ENCODE data around the gene HYI.

The HYI gene

DNA sequence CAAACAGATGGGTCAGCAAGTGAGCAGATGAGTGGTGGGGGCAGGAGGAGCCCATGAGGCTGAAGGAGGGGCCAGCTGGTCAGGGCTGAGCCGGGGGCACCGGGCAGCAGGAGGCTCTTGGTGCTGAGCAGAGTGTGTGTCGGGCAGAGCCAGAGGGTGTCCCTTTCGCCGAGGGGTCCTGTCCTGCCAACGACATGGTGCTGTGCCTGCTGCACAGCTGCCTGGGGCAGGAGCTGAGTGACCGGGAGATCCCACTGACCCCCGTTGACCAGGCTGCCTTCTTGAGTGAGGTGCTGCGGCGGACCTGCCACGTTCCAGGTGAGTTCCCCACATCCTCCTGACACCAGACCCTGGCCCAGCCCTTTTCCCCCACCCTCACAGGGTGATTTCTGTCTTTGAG lies 27.5 kb downstream of the HYI start:
- no peak overlapping the region for H2AFZ ChIP-seq (ENCODE audit: low read length)
- peaks cover 68 to 95% of the 10 kb centered on the region in 2 donors for H3K36me3 ChIP-seq (replicated peaks in 1 of 2; ENCODE audit: control insufficient read depth in 2 of 2, insufficient read depth in 2 of 2, low read length in 2 of 2)
- no peaks in the 10 kb centered on the region for H3K79me1 ChIP-seq (ENCODE audit: low read depth, low read length)
- no peaks in the 10 kb centered on the region for H3K4me1 ChIP-seq (ENCODE audit: control insufficient read depth in 2 of 2, insufficient read depth in 1 of 2, low read depth in 1 of 2, low read length in 2 of 2)
- H3K4ac ChIP-seq (ENCODE audit: low read length): no peak overlapping the region
- no peak overlapping the region for H3K23ac ChIP-seq (ENCODE audit: low read depth, low read length, poor library complexity)
- H2BK120ac ChIP-seq (ENCODE audit: low read depth, low read length): no peak overlapping the region
- H3K14ac ChIP-seq (ENCODE audit: low read length): no peak overlapping the region
- H2BK5ac ChIP-seq (ENCODE audit: low read length): no peak overlapping the region
- no peak overlapping the region for H3K4me2 ChIP-seq (ENCODE audit: insufficient read depth, low read length, poor library complexity, severe bottlenecking)
- H3K18ac ChIP-seq (ENCODE audit: low read length): no peak overlapping the region
- no peak overlapping the region for H2BK12ac ChIP-seq (ENCODE audit: low read length)
- no CpG with 5 or more reads among the region's 11 CpGs for WGBS, 2 donors (ENCODE audit: extremely low coverage in 2 of 2, insufficient read length in 2 of 2, insufficient replicate concordance in 1 of 2)
- no peak for DNase-seq (ENCODE audit: low spot score)
- H4K91ac ChIP-seq (ENCODE audit: low read depth, low read length, poor library complexity): no peak overlapping the region
- no peaks in the 10 kb centered on the region for H3K9me3 ChIP-seq (replicated peaks in 1 of 2; ENCODE audit: control insufficient read depth in 2 of 2, insufficient read depth in 1 of 2, low read depth in 1 of 2, low read length in 2 of 2)
- H3K9ac ChIP-seq (ENCODE audit: low read depth, low read length, poor library complexity): no peak overlapping the region
- H2AK5ac ChIP-seq (ENCODE audit: low read depth, low read length): no peak overlapping the region
- H3K27me3 ChIP-seq (ENCODE audit: control insufficient read depth in 3 of 3, insufficient read depth in 3 of 3, low read depth in 1 of 3, low read length in 3 of 3): no peaks in the 10 kb centered on the region
- H4K8ac ChIP-seq (ENCODE audit: low read depth, low read length): no peak overlapping the region
- H3K27ac ChIP-seq (replicated peaks; ENCODE audit: low read length): no peak overlapping the region
- H3K4me3 ChIP-seq (ENCODE audit: low read length in 2 of 2): no peak overlapping the region
- no peak overlapping the region for H2BK15ac ChIP-seq (ENCODE audit: low read length)

GRCh38 chr1:43425045-43425444 lies 28.7 kb downstream of the HYI start:
- H3K14ac ChIP-seq (ENCODE audit: low read length): no peak overlapping the region
- no peak overlapping the region for H2BK5ac ChIP-seq (ENCODE audit: low read length)
- peaks cover 68 to 95% of the 10 kb centered on the region in 2 donors for H3K36me3 ChIP-seq (replicated peaks in 1 of 2; ENCODE audit: control insufficient read depth in 2 of 2, insufficient read depth in 2 of 2, low read length in 2 of 2)
- no peak overlapping the region for H2BK15ac ChIP-seq (ENCODE audit: low read length)
- H3K27me3 ChIP-seq (ENCODE audit: control insufficient read depth in 3 of 3, insufficient read depth in 3 of 3, low read depth in 1 of 3, low read length in 3 of 3): no peaks in the 10 kb centered on the region
- no peak overlapping the region for H4K91ac ChIP-seq (ENCODE audit: low read depth, low read length, poor library complexity)
- H2AFZ ChIP-seq (ENCODE audit: low read length): no peak overlapping the region
- H3K79me1 ChIP-seq (ENCODE audit: low read depth, low read length): no peaks in the 10 kb centered on the region
- H2AK5ac ChIP-seq (ENCODE audit: low read depth, low read length): no peak overlapping the region
- no CpG with 5 or more reads among the region's 4 CpGs for WGBS, 2 donors (ENCODE audit: extremely low coverage in 2 of 2, insufficient read length in 2 of 2, insufficient replicate concordance in 1 of 2)
- no peak overlapping the region for H3K4me2 ChIP-seq (ENCODE audit: insufficient read depth, low read length, poor library complexity, severe bottlenecking)
- no peak overlapping the region for H3K23ac ChIP-seq (ENCODE audit: low read depth, low read length, poor library complexity)
- H3K9me3 ChIP-seq (replicated peaks in 1 of 2; ENCODE audit: control insufficient read depth in 2 of 2, insufficient read depth in 1 of 2, low read depth in 1 of 2, low read length in 2 of 2): no peaks in the 10 kb centered on the region
- no peak overlapping the region for H3K9ac ChIP-seq (ENCODE audit: low read depth, low read length, poor library complexity)
- DNase-seq (ENCODE audit: low spot score): no peak
- H3K27ac ChIP-seq (replicated peaks; ENCODE audit: low read length): no peak overlapping the region
- no peak overlapping the region for H2BK120ac ChIP-seq (ENCODE audit: low read depth, low read length)
- H2BK12ac ChIP-seq (ENCODE audit: low read length): no peak overlapping the region
- no peak overlapping the region for H3K18ac ChIP-seq (ENCODE audit: low read length)
- H3K4me1 ChIP-seq (ENCODE audit: control insufficient read depth in 2 of 2, insufficient read depth in 1 of 2, low read depth in 1 of 2, low read length in 2 of 2): no peaks in the 10 kb centered on the region
- H3K4me3 ChIP-seq (ENCODE audit: low read length in 2 of 2): no peak overlapping the region
- H4K8ac ChIP-seq (ENCODE audit: low read depth, low read length): no peak overlapping the region
- H3K4ac ChIP-seq (ENCODE audit: low read length): no peak overlapping the region

DNA sequence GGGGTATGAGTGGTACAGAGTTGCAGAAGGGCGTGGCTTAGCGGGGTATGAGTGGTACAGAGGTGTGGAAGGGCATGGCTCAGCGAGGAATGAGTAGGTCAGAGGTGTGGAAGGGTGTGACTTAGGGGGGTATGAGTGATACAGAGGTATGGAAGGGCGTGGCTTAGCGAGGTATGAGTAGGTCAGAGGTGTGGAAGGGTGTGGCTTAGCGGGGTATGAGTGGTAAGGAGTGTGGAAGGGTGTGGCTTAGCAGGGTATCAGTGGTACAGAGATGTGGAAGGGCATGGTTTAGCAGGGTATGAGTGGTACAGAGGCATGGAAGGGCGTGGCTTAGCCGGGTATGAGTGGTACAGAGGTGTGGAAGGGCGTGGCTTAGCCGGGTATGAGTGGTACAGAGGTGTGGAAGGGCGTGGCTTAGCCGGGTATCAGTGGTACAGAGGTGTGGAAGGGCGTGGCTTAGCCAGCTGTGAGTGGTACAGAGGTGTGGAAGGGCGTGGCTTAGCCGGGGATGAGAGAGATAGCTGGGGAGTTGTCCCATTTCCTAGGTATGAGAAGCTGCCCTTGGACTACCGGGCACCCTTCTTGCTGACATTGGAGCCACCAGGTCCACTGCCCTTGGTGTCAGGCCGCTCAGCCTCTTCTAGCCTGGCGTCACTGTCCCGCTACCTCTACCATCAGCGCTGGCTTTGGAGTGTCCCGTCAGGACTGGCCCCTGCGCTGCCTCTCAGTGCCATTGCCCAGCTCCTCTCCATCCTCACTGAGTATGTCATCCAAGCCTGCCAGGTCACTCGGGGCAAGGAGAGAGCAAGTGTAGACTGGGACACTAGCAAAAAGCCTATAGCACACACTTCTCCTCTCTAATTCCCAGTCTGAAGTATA lies 29.8 kb downstream of the HYI start:
- 100% methylated on average over 2 of the region's 23 CpGs; no CpG with 5 or more reads in 1 of the 2 donors for WGBS, 2 donors (ENCODE audit: extremely low coverage in 2 of 2, insufficient read length in 2 of 2, insufficient replicate concordance in 1 of 2)
- H2BK120ac ChIP-seq (ENCODE audit: low read depth, low read length): no peak overlapping the region
- H4K91ac ChIP-seq (ENCODE audit: low read depth, low read length, poor library complexity): no peak overlapping the region
- no peaks in the 10 kb centered on the region for H3K9me3 ChIP-seq (replicated peaks in 1 of 2; ENCODE audit: control insufficient read depth in 2 of 2, insufficient read depth in 1 of 2, low read depth in 1 of 2, low read length in 2 of 2)
- H3K36me3 ChIP-seq (replicated peaks in 1 of 2; ENCODE audit: control insufficient read depth in 2 of 2, insufficient read depth in 2 of 2, low read length in 2 of 2): peaks cover 70 to 95% of the 10 kb centered on the region in 2 donors
- no peak overlapping the region for H3K27ac ChIP-seq (replicated peaks; ENCODE audit: low read length)
- no peak overlapping the region for H3K4ac ChIP-seq (ENCODE audit: low read length)
- no peak overlapping the region for H3K14ac ChIP-seq (ENCODE audit: low read length)
- DNase-seq (ENCODE audit: low spot score): no peak
- H2BK12ac ChIP-seq (ENCODE audit: low read length): no peak overlapping the region
- H3K79me1 ChIP-seq (ENCODE audit: low read depth, low read length): no peaks in the 10 kb centered on the region
- H2AFZ ChIP-seq (ENCODE audit: low read length): no peak overlapping the region
- H3K27me3 ChIP-seq (ENCODE audit: control insufficient read depth in 3 of 3, insufficient read depth in 3 of 3, low read depth in 1 of 3, low read length in 3 of 3): no peaks in the 10 kb centered on the region
- H2AK5ac ChIP-seq (ENCODE audit: low read depth, low read length): no peak overlapping the region
- H3K4me1 ChIP-seq (ENCODE audit: control insufficient read depth in 2 of 2, insufficient read depth in 1 of 2, low read depth in 1 of 2, low read length in 2 of 2): no peaks in the 10 kb centered on the region
- no peak overlapping the region for H3K23ac ChIP-seq (ENCODE audit: low read depth, low read length, poor library complexity)
- H3K9ac ChIP-seq (ENCODE audit: low read depth, low read length, poor library complexity): no peak overlapping the region
- no peak overlapping the region for H2BK5ac ChIP-seq (ENCODE audit: low read length)
- H3K4me3 ChIP-seq (ENCODE audit: low read length in 2 of 2): no peak overlapping the region
- H3K4me2 ChIP-seq (ENCODE audit: insufficient read depth, low read length, poor library complexity, severe bottlenecking): no peak overlapping the region
- no peak overlapping the region for H2BK15ac ChIP-seq (ENCODE audit: low read length)
- no peak overlapping the region for H3K18ac ChIP-seq (ENCODE audit: low read length)
- H4K8ac ChIP-seq (ENCODE audit: low read depth, low read length): no peak overlapping the region

GRCh38 chr1:43422995-43423671 lies 30.6 kb downstream of the HYI start:
- no peak overlapping the region for H3K23ac ChIP-seq (ENCODE audit: low read depth, low read length, poor library complexity)
- H2AK5ac ChIP-seq (ENCODE audit: low read depth, low read length): no peak overlapping the region
- H3K4me2 ChIP-seq (ENCODE audit: insufficient read depth, low read length, poor library complexity, severe bottlenecking): no peak overlapping the region
- H2BK5ac ChIP-seq (ENCODE audit: low read length): no peak overlapping the region
- no peak overlapping the region for H2BK120ac ChIP-seq (ENCODE audit: low read depth, low read length)
- DNase-seq (ENCODE audit: low spot score): no peak
- H3K4me3 ChIP-seq (ENCODE audit: low read length in 2 of 2): peak overlapping the region in 1 of 2 donors; percentile 4
- H3K4ac ChIP-seq (ENCODE audit: low read length): no peak overlapping the region
- no peak overlapping the region for H4K91ac ChIP-seq (ENCODE audit: low read depth, low read length, poor library complexity)
- H3K9me3 ChIP-seq (replicated peaks in 1 of 2; ENCODE audit: control insufficient read depth in 2 of 2, insufficient read depth in 1 of 2, low read depth in 1 of 2, low read length in 2 of 2): no peaks in the 10 kb centered on the region
- H3K27ac ChIP-seq (replicated peaks; ENCODE audit: low read length): no peak overlapping the region
- peaks cover 69 to 95% of the 10 kb centered on the region in 2 donors for H3K36me3 ChIP-seq (replicated peaks in 1 of 2; ENCODE audit: control insufficient read depth in 2 of 2, insufficient read depth in 2 of 2, low read length in 2 of 2)
- H3K79me1 ChIP-seq (ENCODE audit: low read depth, low read length): no peaks in the 10 kb centered on the region
- WGBS, 2 donors (ENCODE audit: extremely low coverage in 2 of 2, insufficient read length in 2 of 2, insufficient replicate concordance in 1 of 2): 100% methylated on average over 2 of the region's 16 CpGs; no CpG with 5 or more reads in 1 of the 2 donors
- H4K8ac ChIP-seq (ENCODE audit: low read depth, low read length): no peak overlapping the region
- no peaks in the 10 kb centered on the region for H3K4me1 ChIP-seq (ENCODE audit: control insufficient read depth in 2 of 2, insufficient read depth in 1 of 2, low read depth in 1 of 2, low read length in 2 of 2)
- no peak overlapping the region for H3K9ac ChIP-seq (ENCODE audit: low read depth, low read length, poor library complexity)
- no peak overlapping the region for H2BK12ac ChIP-seq (ENCODE audit: low read length)
- H2AFZ ChIP-seq (ENCODE audit: low read length): no peak overlapping the region
- H3K27me3 ChIP-seq (ENCODE audit: control insufficient read depth in 3 of 3, insufficient read depth in 3 of 3, low read depth in 1 of 3, low read length in 3 of 3): no peaks in the 10 kb centered on the region
- no peak overlapping the region for H3K18ac ChIP-seq (ENCODE audit: low read length)
- no peak overlapping the region for H3K14ac ChIP-seq (ENCODE audit: low read length)
- no peak overlapping the region for H2BK15ac ChIP-seq (ENCODE audit: low read length)

Data from neuronal stem cell (in vitro differentiated cells).